WI38 (cell line): ENCODE measurements around the gene ARHGEF7.

Experiments used
- H3K4me3 ChIP-seq: 2 replicates; pipeline ENCODE4 v1.5.1; 2011; ENCODE audit warnings: low read depth, mild to moderate bottlenecking, control low read depth, low read length
- CTCF ChIP-seq: IDR thresholded peaks from 2 replicates; pipeline ENCODE4 v1.5.1; 2012; ENCODE audit warnings: low read depth, mild to moderate bottlenecking, control low read depth, low read length

ARHGEF7 gene

GRCh38 chr13:111315347-111315995, 200.4 kb downstream of the ARHGEF7 start:
- TF ChIP-seq CTCF, result no peak
- no peak overlapping the region for H3K4me3 ChIP-seq

DNA sequence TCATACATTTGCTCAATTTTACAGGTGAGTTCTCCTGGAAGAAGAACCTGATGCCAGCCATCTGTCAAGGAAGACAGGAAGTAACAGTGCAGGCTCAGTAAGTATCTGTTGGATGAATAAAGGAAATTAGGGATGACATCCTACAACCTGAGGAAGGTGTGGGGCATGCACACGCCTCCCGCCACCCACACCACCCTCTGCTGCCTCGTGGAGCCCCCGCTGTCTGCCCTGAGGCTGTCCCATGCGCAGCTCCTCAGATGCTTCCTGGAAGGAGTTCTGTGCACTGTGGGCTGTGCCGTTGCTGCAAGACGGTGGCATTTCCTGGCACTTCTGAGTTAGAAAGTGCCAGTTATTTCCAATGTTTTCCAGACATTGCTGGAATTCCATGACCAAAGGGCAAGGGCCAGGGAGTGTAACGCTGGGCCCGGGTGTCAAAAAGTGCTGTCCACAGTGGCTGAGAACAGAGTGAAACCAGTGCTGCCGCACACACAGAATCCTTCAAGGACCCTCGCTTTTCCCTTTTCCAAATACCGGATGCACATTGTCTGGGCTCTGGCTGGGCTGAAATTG, 201.1 kb downstream of the ARHGEF7 start:
- H3K4me3 ChIP-seq, result no peak overlapping the region
- no peak for TF ChIP-seq CTCF

- no peak for TF ChIP-seq CTCF
Measured at GRCh38 chr13:111317042-111317550, 202.0 kb downstream of the ARHGEF7 start.

DNA sequence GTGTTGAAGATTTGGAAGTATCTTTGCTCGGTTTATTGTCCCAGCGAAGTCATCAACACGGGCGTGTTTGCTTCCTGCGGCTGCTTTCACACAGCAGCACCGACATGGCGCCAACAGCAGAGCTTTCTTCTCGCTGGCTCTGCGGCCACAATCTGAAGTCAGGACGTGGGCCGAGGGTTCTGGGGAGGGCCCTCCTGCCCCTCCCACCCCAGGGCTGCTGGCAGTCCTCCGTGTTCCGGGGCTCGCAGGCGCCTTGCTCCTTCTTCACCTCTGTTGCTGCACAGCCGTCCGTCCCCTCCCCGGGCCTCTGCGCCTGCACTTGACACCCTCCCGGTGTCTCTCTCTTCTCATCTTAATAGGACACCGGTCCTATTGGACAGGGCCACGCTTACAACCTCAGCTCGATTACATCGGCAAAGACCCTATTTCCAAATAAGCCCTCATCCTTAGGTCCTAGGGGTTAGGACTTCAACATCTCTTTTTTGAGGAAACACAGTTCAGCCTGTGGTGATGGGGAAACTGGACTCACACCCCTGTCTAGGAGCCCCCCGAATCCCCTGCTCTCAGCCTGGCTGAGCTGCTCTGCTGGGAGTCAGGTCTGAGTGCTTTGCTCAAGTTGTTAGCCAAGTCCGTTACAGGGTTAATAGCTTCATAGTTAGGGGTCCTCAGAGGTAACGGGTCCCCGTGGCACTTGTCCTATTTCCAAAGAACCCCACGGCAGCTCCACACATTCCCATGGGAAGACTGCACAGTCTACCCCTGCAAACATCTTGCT, 202.6 kb downstream of the ARHGEF7 start:
- no peak overlapping the region for H3K4me3 ChIP-seq
- no peak for TF ChIP-seq CTCF

More at GRCh38 chr13:111317042-111317550, 202.0 kb downstream of the ARHGEF7 start:
- no peak overlapping the region for H3K4me3 ChIP-seq

GRCh38 chr13:111318386-111318785, 203.3 kb downstream of the ARHGEF7 start:
- no peak for TF ChIP-seq CTCF
- no peak overlapping the region for H3K4me3 ChIP-seq

GRCh38 chr13:111319521-111319920, 204.4 kb downstream of the ARHGEF7 start:
- H3K4me3 ChIP-seq, result no peak overlapping the region
- no peak for TF ChIP-seq CTCF
